ENCODE results near the gene PLCD1.
A peak's percentile ranks its signal among the peaks of the same experiment; 100 is the strongest.
"Not testable (repeated sequence)": the region's sequence is repeated elsewhere in the genome, so short reads cannot be mapped to it uniquely, and the experiment has no call there.

Gene PLCD1

GRCh38 chr3:37984051-37984450 is 45.4 kb downstream of the PLCD1 start:
- no peak for DNase-seq

DNA sequence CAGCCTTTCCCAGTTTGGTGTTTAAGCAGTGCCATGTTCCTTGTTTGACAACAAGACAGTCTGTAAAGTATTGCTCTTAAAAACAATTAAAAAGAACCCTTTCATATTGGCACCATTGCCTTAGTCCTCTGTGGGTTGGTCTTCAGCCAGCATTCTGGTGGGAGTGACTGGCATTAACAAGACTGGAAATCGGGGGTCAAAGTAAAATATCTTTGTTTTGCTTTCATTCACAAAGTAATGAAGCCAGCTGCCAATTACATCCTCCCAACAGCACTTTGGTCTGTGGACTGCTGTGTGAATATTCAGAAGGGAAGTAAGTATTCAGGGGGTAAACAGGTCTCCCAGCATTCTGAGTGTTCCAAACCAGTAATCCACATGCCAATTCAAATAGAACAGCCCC is 47.1 kb downstream of the PLCD1 start:
- no peak for DNase-seq

DNA sequence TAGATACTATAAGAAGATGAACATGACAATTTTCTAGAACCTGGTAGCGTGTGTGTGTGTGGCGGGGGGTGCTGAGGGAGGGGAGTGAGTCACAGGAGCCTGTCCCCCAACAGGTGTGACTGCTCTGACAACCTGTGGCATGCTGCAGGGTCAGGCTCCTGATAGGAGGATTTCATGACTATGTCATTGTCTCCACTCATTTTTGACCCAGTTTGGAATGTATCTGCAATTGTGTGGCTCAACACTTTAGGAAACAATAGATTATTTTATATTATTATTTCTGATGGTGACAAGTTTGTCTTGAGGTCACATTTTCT is 48.1 kb downstream of the PLCD1 start:
- no peak for DNase-seq

DNA sequence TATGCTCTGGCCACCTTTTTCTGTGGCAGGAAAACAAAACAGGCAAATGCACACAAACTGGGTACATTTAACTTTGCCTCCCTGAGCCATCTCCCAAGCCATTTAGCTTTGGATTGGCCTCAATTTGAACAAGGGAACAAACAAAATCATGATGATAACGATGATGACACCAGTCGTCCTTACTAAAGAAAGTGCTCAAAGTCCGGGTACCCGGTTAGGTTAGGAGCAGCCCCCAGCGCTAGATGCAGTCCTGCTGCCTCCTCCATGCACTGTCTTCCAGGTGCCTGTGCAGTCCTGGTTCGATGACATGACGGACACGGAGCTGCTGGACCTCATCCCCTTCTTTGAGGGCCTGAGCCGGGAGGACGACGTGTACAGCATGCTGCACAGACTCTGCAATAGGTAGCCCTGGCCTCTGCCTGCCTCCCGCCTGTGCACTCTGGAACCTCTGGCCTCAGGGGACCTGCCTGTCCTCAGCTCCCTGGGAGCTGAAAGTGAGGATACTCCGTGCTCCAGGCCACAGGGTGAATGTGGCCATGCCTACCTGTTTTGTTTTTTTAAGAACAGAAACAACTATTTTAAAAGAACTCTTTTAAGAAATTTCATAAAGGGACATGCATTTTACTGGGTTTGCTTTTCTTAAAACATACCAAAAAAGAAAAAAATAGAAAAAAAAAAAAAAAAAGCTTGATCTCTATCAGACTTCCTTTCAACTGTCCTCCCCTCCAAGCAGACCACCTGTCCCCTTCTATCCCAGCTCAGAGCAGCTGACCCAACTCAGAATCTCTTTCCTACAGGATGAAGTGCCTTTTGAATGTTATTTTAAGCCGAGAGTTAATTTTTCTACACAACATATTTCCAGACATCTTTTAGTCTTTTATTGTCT is 48.7 kb downstream of the PLCD1 start:
- no peak for DNase-seq

DNA sequence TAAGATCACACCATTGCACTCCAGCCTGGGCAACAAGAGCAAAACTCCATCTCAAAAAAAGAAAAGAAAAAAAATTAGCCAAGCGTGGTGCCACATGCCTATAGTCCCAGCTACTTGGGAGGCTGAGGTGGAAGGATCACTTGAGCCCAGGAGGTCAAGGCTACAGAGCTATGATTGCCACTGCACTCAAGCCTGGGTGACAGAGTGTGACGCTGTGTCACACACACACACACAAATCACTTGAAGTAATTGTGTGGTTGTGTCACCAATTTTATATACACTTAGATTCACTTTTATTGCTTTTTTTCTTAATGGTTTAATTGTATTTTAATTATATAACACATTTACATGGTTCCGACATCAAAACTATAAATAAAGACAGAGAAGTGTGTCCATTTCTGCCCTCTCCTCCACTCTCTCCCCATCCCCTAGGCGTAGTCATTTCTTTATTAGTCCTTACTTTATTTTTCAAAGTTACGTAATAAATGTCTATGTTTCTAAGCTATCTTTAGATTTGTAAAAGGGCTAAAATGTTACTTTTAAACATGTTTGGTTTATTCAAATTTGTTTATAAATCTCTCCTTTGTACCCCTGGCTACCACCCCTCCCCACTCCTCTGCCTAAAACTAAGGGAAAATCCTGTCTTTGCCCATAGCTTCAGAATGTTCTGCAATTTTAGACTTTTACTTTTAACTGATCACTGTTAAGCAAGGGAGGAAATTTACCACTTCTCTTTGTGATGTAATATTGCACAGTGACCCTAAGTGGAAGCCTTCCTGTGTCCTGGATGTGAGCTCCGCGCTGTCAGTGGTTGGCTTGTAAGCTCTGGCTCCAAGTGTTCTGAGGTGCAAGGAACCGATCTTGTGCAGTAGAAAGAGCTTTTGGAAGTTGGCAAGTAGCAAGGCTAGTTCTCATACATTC is 49.6 kb downstream of the PLCD1 start:
- DNase-seq = no peak

DNA sequence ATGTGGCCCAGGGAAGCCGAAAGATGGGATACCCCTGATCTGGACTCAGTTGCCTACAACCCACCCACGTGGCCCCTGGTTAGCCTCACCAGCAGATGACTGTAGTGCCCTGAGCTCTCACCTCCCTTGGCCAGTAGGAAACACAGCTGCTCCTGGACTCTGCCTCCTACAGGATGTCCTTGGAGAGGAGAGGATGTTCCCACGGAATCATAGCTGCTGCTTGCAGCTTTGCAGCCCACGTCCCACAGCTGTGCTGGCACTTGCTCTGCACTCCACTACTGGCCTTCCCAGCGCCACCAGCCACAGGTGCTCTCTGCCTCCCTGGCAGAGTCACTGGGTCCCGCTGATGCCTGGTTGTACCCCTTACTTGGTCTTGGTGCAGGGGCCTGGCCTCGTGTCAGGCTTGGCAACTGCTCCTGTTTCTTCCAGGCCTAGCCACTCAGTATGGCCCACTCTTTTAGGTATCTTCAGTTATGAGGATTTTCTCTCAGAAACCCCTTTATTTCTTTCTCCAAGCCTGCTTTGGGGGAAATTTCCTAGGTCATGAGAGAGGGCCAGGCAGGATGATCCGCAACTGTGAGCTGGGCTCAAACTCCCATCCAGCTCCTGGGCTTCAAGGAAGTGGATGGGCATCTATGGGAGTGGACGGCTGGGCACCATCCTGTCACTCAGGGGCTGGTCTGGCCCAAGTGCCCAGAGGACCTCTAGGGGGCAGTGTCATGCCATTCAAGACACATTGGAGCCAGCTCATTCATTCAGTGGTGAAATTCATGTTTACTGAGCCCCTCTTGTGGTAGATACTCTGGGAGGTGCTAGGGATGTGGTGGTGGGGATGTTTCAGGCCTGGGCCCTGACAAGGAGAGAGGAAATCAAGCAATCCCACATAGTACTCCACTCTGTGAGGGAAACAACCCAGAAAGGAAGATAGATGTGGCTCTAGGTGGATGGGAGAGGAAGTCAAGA is 55.0 kb downstream of the PLCD1 start:
- DNase-seq = peak; percentile 76

GRCh38 chr3:37973246-37974054 is 56.0 kb downstream of the PLCD1 start:
- no peak for DNase-seq

DNA sequence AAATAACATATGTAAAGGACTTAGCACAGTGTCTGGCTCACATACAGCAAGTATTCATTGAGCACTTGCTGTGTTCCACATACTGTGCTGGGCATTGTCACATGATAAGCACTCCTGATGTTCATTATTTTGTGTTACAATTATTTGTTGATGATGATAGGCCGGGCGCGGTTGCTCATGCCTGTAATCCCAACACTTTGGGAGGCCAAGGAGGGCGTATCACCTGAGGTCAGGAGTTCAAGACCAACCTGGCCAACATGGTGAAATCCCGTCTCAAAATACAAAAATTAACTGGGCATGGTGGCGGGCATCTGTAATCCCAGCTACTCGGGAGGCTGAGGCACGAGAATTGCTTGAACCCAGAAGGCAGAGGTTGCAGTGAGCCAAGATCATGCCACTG is 57.4 kb downstream of the PLCD1 start:
- DNase-seq = not testable (repeated sequence)

- no peak for DNase-seq
These were observed 58.0 kb downstream of the PLCD1 start for GRCh38 chr3:37971467-37971866.

DNA sequence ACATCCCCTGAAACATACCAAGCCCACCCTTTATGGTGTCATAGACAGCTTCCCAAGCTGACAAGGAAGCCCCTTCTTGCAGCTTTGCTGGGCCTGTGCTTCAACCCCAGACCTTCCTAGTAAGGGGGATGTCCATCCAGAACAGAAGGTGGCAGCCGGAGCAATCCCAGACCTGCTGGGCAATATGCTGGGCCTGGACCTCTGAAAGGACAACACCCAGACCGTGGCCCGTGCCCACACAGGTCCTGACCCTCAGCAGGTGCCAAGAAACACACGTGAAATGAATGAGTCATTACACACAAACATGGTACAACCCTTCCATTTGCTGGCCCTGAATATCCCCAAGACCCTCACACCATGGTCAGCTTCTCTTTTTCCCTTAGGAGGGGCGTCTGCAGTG is 58.6 kb downstream of the PLCD1 start:
- DNase-seq = no peak

DNA sequence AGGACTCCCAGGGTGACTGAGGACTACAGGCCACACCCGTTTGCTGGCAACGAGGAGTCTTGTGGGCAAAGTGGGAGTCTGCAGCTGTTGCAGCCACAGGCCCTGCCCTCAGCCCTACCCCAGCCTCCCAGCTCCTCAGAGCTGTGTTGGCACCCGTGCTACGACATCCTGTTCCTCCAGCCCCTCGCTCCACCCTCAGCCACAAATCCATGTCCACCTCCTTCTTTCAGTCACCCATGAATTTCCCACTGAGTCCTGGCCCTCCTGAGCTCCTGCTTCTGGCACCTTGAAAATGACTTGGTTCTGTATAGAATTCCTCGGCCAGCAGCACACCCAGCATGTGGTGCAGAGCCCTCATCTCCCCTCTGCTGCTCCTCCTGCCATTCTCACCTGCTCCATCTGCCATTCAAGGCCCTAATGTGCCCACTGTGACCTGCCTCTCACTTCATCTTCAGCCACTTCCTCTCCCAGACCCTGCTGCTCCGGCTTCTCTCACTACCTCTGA is 59.8 kb downstream of the PLCD1 start:
- DNase-seq = no peak

- DNase-seq = no peak
These were observed 60.4 kb downstream of the PLCD1 start for GRCh38 chr3:37968813-37969595.

- no peak for DNase-seq
These were observed 61.2 kb downstream of the PLCD1 start for GRCh38 chr3:37968199-37968598.

DNA sequence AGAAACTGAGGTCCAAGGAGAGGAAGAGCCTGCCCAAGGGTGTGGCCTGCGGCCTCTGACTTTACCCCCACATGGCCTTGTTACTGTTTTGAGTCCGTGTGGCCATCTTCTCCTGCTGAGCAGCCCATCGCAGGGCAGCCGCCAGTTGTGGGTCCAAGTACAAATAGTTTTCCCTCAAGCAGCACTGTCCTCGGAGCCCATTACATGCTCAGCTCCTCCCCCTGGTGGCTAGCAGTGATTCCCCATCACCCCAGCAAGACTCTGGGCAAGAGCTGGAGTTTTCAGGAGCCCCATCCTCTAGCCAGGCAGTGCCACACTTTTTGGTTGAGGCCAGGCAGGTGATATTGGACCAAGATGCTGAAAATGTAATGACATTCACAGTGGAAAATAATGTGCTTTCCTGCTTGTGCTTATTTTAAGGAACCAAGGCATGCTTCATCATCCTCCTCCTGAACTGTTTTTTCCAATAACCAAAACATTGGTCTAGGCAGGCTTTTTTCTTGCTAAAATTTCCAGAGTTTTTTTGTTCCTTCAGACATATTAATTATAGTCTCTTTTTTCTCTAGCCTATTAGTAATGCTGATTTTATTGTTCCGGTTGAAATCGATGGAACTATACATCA is 62.1 kb downstream of the PLCD1 start:
- DNase-seq = peak; percentile 59

GRCh38 chr3:37964716-37965115 is 64.7 kb downstream of the PLCD1 start:
- no peak for DNase-seq

GRCh38 chr3:37964146-37964545 is 65.3 kb downstream of the PLCD1 start:
- DNase-seq = no peak

- DNase-seq = no peak
These were observed 65.8 kb downstream of the PLCD1 start for GRCh38 chr3:37963635-37964034.

GRCh38 chr3:37963016-37963415 is 66.4 kb downstream of the PLCD1 start:
- DNase-seq = no peak

- DNase-seq = no peak
These were observed 67.6 kb downstream of the PLCD1 start for GRCh38 chr3:37961622-37962431.

GRCh38 chr3:37957539-37957936 is 71.9 kb downstream of the PLCD1 start:
- no peak for DNase-seq
